Fibroblast of lung (primary cell): ENCODE measurements around the gene OARD1. TPM values are rescaled to one million over a fixed set of nuclear protein-coding genes. Genes with fewer than 3 reads are reported as not detected.

ENCODE experiments used
- DNase-seq, 2 donors: peaks; one replicate each; pipeline versions ENCODE4 v3.0.0 to v3.0.0-alpha.2; 2010; ENCODE audit warnings: low read depth in 2 of 2
- H2AFZ ChIP-seq: 2 replicates; pipeline ENCODE4 v1.5.1; 2012; ENCODE audit warnings: low read length, control low read depth, inconsistent platforms
- H3K27ac ChIP-seq: 2 replicates; pipeline ENCODE4 v1.5.1; 2011; ENCODE audit warnings: low read length, control low read depth; ENCODE audit not compliant: insufficient read depth
- H3K27me3 ChIP-seq: 2 replicates; pipeline ENCODE4 v1.5.1; 2011; ENCODE audit warnings: mild to moderate bottlenecking, low read length; ENCODE audit not compliant: control insufficient read depth, insufficient read depth
- H3K36me3 ChIP-seq: 2 replicates; pipeline ENCODE4 v1.5.1; 2011; ENCODE audit warnings: low read length; ENCODE audit not compliant: control insufficient read depth, insufficient read depth
- H3K4me1 ChIP-seq: 2 replicates; pipeline ENCODE4 v1.5.1; 2011; ENCODE audit warnings: low read length; ENCODE audit not compliant: control insufficient read depth, insufficient read depth; ENCODE audit errors: extremely low read depth
- H3K4me2 ChIP-seq: 2 replicates; pipeline ENCODE4 v1.5.1; 2011; ENCODE audit warnings: low read length, control low read depth; ENCODE audit not compliant: insufficient read depth; ENCODE audit errors: extremely low read depth
- H3K4me3 ChIP-seq, 4 experiments: fragments of 200-600 bp in 1 of 4; sonication (generic) in 1 of 4; replicated peaks in 1 of 4; 2 replicates each; pipeline ENCODE4 v1.5.1; 2011 to 2016; ENCODE audit warnings: low read length in 4 of 4, low read depth in 3 of 4, mild to moderate bottlenecking in 3 of 4, control low read depth in 2 of 4, inconsistent platforms in 1 of 4, mixed read lengths in 1 of 4; ENCODE audit not compliant: insufficient read depth in 1 of 4; ENCODE audit errors: control extremely low read depth in 1 of 4
- H3K79me2 ChIP-seq: 2 replicates; pipeline ENCODE4 v1.5.1; 2012; ENCODE audit warnings: mild to moderate bottlenecking, low read length, inconsistent platforms; ENCODE audit not compliant: control insufficient read depth, insufficient read depth
- H3K9ac ChIP-seq: 2 replicates; pipeline ENCODE4 v1.5.1; 2011; ENCODE audit warnings: mild to moderate bottlenecking, low read length, control low read depth; ENCODE audit not compliant: insufficient read depth
- H3K9me3 ChIP-seq: 2 replicates; pipeline ENCODE4 v1.5.1; 2012; ENCODE audit warnings: low read depth, low read length; ENCODE audit not compliant: control insufficient read depth, insufficient read depth
- H4K20me1 ChIP-seq: 2 replicates; pipeline ENCODE4 v1.5.1; 2011; ENCODE audit warnings: low read length; ENCODE audit not compliant: control insufficient read depth, insufficient read depth; ENCODE audit errors: extremely low read depth
- CTCF ChIP-seq, 2 donors: IDR thresholded peaks in 1 of 2; conservative IDR thresholded peaks in 1 of 2; 1 replicate in 1 of 2; 2 replicates in 1 of 2; pipeline ENCODE4 v1.5.1; 2011 to 2012; ENCODE audit warnings: low read length in 2 of 2, control low read depth in 1 of 2, inconsistent platforms in 1 of 2, low read depth in 1 of 2, mild to moderate bottlenecking in 1 of 2
- EZH2 ChIP-seq: IDR thresholded peaks from 2 replicates; pipeline ENCODE4 v1.5.1; 2012; ENCODE audit warnings: low read length, control low read depth, mild to moderate bottlenecking; ENCODE audit errors: missing control alignments
- polyA plus RNA-seq, 2 donors: library from polyadenylated mRNA; depleted of rRNA in 1 of 2; stranded (reverse) in 1 of 2; unstranded in 1 of 2; fragments of >200 nt; gene quantifications; 2 replicates each; pipeline ENCODE4 v1.2.1, GENCODE V29; 2011 to 2012; ENCODE audit warnings: missing spikeins in 1 of 2
- total RNA-seq: library from RNA; depleted of rRNA; stranded (reverse); fragments of >200 nt; gene quantifications from 2 replicates; pipeline ENCODE4 v1.2.1, GENCODE V29; 2014

OARD1 gene
- total and polyA plus RNA-seq, 2 donors (not counting 1 experiment from before 2014, with no cell fraction given) = 9.8 to 12.4 TPM

DNA sequence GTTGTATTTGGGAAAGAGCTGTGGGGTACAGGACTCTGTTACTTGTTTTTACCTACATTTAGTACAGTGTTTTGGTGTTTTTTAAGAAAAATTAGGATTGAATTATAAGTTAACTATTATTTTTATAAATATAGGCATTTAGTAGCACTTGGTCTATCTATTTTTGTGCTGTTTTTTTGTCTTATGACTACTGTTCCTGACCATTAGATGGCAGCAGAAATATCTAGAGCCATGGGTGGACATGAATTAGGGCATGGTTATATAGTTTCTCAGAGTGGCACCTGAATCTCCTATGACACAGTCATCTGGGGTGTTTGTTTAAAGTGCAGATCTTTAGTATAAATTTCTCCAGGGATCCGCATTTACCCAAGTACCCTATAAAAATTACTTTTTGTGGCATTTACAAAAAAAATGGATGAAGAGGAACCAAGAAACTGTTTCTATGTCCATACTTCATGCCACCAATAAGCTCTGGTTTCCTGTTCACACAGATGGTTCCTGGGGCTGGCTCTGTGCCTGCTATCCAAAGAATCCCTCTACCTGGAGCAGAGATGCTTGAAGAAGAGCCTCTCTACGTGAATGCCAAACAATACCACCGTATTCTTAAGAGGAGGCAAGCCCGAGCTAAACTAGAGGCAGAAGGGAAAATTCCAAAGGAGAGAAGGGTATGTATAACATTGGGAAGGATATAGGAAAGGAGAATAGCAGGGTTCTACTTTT is 20.4 kb upstream of the OARD1 start:
- Histone ChIP-seq H3K36me3 (peaks cover 6% of the 10 kb centered on the region), H3K27me3 (no peaks in the 10 kb centered on the region), H4K20me1 (no peaks in the 10 kb centered on the region), H3K9me3 (no peaks in the 10 kb centered on the region), H3K4me3 (no peak overlapping the region), H3K9ac (no peak overlapping the region), H3K79me2 (no peaks in the 10 kb centered on the region), H3K27ac (no peak overlapping the region), H3K4me1 (no peaks in the 10 kb centered on the region), H3K4me2 (no peak overlapping the region), H2AFZ (no peak overlapping the region)
- TF ChIP-seq EZH2 (no peak), CTCF (conservative IDR thresholded peaks at IDR 0.05 in 1 of 2, IDR thresholded peaks at IDR 0.05 in 1 of 2; ENCODE audit: low read depth in 1 of 2, low read length in 2 of 2) (peak; percentile 45 to 50)
- peak; percentile 16 to 43 for DNase-seq

- DNase-seq = no peak
- Histone ChIP-seq H3K4me3 (no peak overlapping the region), H4K20me1 (no peaks in the 10 kb centered on the region), H3K9ac (no peak overlapping the region), H3K27me3 (no peaks in the 10 kb centered on the region), H3K36me3 (peaks cover 2% of the 10 kb centered on the region), H3K27ac (no peak overlapping the region), H3K4me2 (no peak overlapping the region), H3K79me2 (no peaks in the 10 kb centered on the region), H2AFZ (no peak overlapping the region), H3K4me1 (no peaks in the 10 kb centered on the region), H3K9me3 (no peaks in the 10 kb centered on the region)
- TF ChIP-seq CTCF (conservative IDR thresholded peaks at IDR 0.05 in 1 of 2, IDR thresholded peaks at IDR 0.05 in 1 of 2; ENCODE audit: low read depth in 1 of 2, low read length in 2 of 2) (no peak), EZH2 (no peak)
Measured at GRCh38 chr6:41090841-41091761, 18.9 kb upstream of the OARD1 start.

DNA sequence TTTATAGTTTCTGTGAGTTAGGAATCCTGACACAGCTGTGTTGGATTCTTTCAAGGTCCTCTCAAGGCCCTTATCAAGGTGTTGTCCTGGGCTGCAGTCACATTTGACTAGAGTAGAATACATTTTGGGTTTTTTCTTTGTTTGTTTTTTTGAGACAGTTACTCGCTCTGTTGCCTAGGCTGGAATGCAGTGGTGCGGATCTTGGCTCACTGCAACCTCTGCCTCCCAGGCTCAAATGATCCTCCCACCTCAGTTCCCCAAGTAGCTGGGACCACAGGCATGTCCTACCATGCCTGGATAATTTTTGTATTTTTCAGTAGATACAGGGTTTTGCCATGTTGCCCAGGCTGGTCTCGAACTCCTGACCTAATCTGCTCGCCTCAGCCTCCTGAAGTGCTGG is 16.3 kb upstream of the OARD1 start:
- DNase-seq = peak in 1 of 2 donors; percentile 45
- no peaks in the 10 kb centered on the region for H3K4me1 ChIP-seq
- no peak for TF ChIP-seq EZH2
- no peak for TF ChIP-seq CTCF (conservative IDR thresholded peaks at IDR 0.05 in 1 of 2, IDR thresholded peaks at IDR 0.05 in 1 of 2; ENCODE audit: low read depth in 1 of 2, low read length in 2 of 2)
- H3K27ac ChIP-seq = no peak overlapping the region
- no peak overlapping the region for H3K4me3 ChIP-seq
- no peaks in the 10 kb centered on the region for H3K9me3 ChIP-seq
- no peaks in the 10 kb centered on the region for H4K20me1 ChIP-seq
- H3K27me3 ChIP-seq = no peaks in the 10 kb centered on the region
- no peaks in the 10 kb centered on the region for H3K79me2 ChIP-seq
- H2AFZ ChIP-seq = no peak overlapping the region
- no peak overlapping the region for H3K9ac ChIP-seq
- H3K4me2 ChIP-seq = no peak overlapping the region
- H3K36me3 ChIP-seq = peaks cover 2% of the 10 kb centered on the region
